Chondrocyte (in vitro differentiated cells): Measurements from ENCODE around the gene DCAKD. TPM values are rescaled to one million over a fixed set of nuclear protein-coding genes. Genes with fewer than 3 reads are reported as not detected.

Experiments
- DNase-seq: peaks from one replicate; pipeline ENCODE4 v3.0.0; 2021; ENCODE audit warnings: mixed read lengths, low spot score
- H3K27ac Mint-ChIP-seq: one replicate; pipeline ENCODE4 v1.8.0; 2021; ENCODE audit warnings: mild to moderate bottlenecking, moderate library complexity, mixed read lengths; ENCODE audit not compliant: unreplicated experiment
- H3K27me3 Mint-ChIP-seq: 2 replicates; pipeline ENCODE4 v1.8.0; 2021; ENCODE audit warnings: low read depth, mixed read lengths
- H3K36me3 Mint-ChIP-seq: 2 replicates; pipeline ENCODE4 v1.8.0; 2021; ENCODE audit warnings: low read depth, mixed read lengths
- H3K4me1 Mint-ChIP-seq: 2 replicates; pipeline ENCODE4 v1.8.0; 2021; ENCODE audit warnings: low read depth, mild to moderate bottlenecking, mixed read lengths
- H3K4me3 Mint-ChIP-seq: one replicate; pipeline ENCODE4 v1.8.0; 2021; ENCODE audit warnings: mild to moderate bottlenecking, moderate library complexity, mixed read lengths; ENCODE audit not compliant: unreplicated experiment
- H3K9me3 Mint-ChIP-seq: 2 replicates; pipeline ENCODE4 v1.8.0; 2021; ENCODE audit warnings: low read depth, mixed read lengths
- total RNA-seq: library from RNA; stranded (reverse); gene quantifications from 3 replicates; pipeline ENCODE4 v1.2.1, GENCODE V29; 2021
- TF ChIP-seq, protein P1 (sequence below): fragments of 200-600 bp; sonication (generic); IDR thresholded peaks from 2 replicates; pipeline ENCODE4 v1.5.0; 2021; ENCODE audit warnings: antibody characterized with exemption, mild to moderate bottlenecking, moderate library complexity

DCAKD gene
- total RNA-seq, 1 donor from 2014 or later = 33.9 TPM

DNA sequence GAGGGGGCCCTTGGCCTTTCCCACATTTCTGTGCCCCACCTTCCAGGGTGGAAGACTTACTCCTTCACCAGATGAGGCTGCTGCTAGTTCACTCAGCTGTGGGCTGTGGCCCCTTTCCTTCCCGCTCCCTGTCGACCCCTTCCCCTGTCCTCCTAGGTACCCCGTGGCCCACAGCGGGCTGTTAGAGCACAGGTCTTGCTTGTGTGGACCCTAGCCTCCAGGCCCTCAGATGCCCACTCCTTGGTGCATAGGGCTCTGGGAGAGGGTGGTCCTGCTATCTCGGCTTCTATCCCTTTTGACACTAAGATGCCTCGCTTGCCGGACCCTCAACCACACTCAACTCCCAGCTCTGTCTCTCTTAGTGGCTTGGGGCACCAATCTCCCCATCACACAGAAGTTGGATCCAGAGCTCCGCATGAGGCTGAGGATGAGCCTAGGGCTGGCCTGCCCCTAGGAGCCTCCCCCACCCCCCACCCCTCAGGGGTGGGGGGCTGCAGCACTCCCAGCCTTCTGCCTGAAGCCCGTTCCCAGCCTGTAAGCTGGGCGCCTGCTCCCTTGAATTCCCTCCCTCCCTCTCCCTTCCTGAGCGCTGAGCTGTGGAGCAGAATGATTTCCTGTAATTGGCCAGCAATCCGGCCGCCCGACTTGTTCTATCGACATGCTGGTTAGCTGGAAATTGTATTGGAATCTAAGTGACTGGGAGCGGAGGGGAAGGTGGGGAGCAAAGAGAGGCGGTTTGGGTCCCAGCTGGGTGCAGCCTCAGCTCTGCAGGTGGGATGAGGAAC lies 30.9 kb downstream of the DCAKD start:
- H3K9me3 Mint-ChIP-seq = no peaks in the 10 kb centered on the region
- peaks cover 33% of the 10 kb centered on the region for H3K4me1 Mint-ChIP-seq
- no peak overlapping the region for H3K27ac Mint-ChIP-seq
- H3K36me3 Mint-ChIP-seq = peaks cover 5% of the 10 kb centered on the region
- H3K4me3 Mint-ChIP-seq = no peak overlapping the region
- H3K27me3 Mint-ChIP-seq = no peaks in the 10 kb centered on the region
- TF ChIP-seq, protein P1, sequence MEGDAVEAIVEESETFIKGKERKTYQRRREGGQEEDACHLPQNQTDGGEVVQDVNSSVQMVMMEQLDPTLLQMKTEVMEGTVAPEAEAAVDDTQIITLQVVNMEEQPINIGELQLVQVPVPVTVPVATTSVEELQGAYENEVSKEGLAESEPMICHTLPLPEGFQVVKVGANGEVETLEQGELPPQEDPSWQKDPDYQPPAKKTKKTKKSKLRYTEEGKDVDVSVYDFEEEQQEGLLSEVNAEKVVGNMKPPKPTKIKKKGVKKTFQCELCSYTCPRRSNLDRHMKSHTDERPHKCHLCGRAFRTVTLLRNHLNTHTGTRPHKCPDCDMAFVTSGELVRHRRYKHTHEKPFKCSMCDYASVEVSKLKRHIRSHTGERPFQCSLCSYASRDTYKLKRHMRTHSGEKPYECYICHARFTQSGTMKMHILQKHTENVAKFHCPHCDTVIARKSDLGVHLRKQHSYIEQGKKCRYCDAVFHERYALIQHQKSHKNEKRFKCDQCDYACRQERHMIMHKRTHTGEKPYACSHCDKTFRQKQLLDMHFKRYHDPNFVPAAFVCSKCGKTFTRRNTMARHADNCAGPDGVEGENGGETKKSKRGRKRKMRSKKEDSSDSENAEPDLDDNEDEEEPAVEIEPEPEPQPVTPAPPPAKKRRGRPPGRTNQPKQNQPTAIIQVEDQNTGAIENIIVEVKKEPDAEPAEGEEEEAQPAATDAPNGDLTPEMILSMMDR = no peak
- DNase-seq = no peak

DNA sequence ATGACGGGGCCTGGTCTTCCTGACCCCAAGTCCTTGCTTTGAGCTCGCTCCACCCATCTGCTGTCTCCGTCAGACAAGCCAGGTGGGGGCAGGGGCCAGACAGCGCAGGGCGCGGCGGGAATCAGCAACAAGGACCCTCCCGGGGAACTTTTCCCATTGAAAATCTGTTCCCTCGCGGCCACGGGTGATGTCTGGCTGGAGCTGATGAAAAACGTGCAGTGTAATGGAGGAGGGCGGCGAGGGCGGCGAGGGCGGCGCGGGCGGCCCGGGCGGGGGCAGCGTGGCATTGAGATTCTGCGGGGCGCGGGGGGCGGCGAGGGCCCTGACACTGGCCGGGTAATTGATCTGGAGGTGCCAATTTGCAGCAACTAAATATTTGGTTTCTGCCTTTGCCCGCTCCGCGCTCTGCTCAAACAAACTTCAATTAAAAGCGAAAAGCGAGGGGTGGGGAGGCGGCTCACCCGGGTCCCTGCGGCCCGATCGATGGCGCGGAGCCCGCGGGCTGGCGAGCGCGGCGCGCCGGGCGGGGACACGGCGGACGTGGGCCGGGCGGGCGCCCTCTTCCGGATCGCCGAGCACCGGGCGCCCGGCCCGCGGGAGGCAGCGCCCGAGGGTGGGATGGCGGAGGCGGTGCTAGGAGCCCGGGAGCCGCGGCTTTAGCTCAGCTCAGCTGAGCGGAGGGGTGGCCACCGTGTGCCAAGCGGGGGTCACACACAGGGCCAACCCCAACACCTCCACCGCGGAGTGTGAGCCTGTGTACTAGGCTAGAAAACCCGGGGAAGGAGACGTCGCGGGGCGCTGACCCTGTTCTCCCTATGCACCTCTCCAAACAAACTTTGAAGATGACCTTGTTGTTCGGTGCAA lies 32.4 kb downstream of the DCAKD start:
- Mint-ChIP-seq H3K27me3 (no peaks in the 10 kb centered on the region), H3K27ac (peak overlapping the region; percentile 36)
- no peak for DNase-seq

DNA sequence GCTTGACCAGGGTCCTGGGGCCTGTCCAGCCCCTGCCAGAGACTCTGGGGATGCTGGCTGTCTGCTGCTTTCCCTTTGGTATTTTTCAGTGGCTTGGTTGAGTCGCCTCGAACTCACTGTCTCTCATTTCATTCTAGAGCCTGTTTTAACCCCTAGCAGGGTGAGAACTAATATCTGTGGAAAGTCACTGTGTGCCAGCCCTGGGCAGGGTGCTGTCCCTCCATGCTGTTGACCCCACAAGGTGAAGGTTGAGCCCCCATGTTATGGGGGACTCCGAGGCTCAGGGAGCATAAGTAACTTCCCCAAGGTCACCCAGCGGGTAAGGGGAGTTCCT lies 33.0 kb downstream of the DCAKD start:
- H3K9me3 Mint-ChIP-seq = no peaks in the 10 kb centered on the region
- H3K27me3 Mint-ChIP-seq = no peaks in the 10 kb centered on the region
- peak overlapping the region; percentile 88 for H3K4me3 Mint-ChIP-seq
- H3K36me3 Mint-ChIP-seq = no peaks in the 10 kb centered on the region
- no peak for DNase-seq
- TF ChIP-seq, protein P1 = no peak
- H3K27ac Mint-ChIP-seq = no peak overlapping the region
- H3K4me1 Mint-ChIP-seq = peaks cover 33% of the 10 kb centered on the region

More for the DNA sequence above, 32.4 kb downstream of the DCAKD start:
- no peaks in the 10 kb centered on the region for H3K9me3 Mint-ChIP-seq
- peak overlapping the region; percentile 88 for H3K4me3 Mint-ChIP-seq
- peaks cover 2% of the 10 kb centered on the region for H3K36me3 Mint-ChIP-seq
- TF ChIP-seq, protein P1 = peak; percentile 77
- peaks cover 33% of the 10 kb centered on the region for H3K4me1 Mint-ChIP-seq

DNA sequence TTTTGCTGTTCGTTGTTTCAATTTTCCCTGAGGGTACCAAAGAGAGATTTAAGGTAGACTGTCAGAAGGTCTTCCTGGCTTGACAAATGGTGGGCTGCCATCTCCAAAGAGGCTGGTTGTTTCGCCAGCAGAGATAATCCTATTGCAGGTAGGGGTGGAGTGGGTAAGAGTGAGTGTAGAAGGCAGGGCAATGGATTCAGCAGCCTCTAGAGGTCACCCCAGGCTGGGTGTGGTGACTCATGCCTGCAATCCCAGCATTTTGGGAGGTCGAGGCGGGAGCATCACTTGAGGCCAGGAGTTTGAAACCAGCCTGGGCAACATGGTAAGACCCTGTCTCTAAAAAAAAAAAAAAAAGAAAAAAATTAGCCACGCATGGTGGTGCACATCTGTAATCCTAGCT lies 34.6 kb downstream of the DCAKD start:
- no peak overlapping the region for H3K27ac Mint-ChIP-seq
- no peak overlapping the region for H3K4me3 Mint-ChIP-seq
- H3K36me3 Mint-ChIP-seq = no peaks in the 10 kb centered on the region
- H3K9me3 Mint-ChIP-seq = no peaks in the 10 kb centered on the region
- DNase-seq = no peak
- no peaks in the 10 kb centered on the region for H3K27me3 Mint-ChIP-seq
- TF ChIP-seq, protein P1 = peak; percentile 41
- peaks cover 37% of the 10 kb centered on the region for H3K4me1 Mint-ChIP-seq

DNA sequence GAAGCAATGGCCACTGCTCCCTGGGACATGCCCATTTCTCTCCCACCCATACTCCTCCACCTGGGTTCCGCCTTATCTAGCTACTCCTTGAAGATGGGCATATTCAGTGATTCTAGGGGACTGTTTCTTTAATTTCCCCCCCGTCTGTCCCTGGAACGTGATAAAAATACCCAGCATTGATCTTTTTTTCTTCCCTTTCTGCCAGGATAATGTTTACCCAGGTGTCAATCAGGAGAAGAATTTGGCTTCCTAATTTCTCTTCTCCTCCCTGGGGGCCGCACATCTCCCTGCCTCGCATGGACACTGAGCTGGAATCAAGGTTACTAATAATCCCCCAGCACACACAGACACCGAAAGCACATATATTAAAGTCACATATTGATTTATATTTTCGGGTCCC lies 35.2 kb downstream of the DCAKD start:
- Mint-ChIP-seq H3K27ac (no peak overlapping the region), H3K36me3 (no peaks in the 10 kb centered on the region), H3K27me3 (no peaks in the 10 kb centered on the region), H3K4me1 (peaks cover 32% of the 10 kb centered on the region), H3K4me3 (no peak overlapping the region), H3K9me3 (no peaks in the 10 kb centered on the region)
- no peak for DNase-seq
- TF ChIP-seq, protein P1 = no peak
